Lower leg skin (tissue), 4 donors: Measurements from ENCODE around the gene PCSK6. TPM values are rescaled to one million over a fixed set of nuclear protein-coding genes. Genes with fewer than 3 reads are reported as not detected.

Experiments
- DNase-seq, 2 donors: peaks; one replicate each; pipeline ENCODE4 v3.0.0-alpha.2; 2019; ENCODE audit warnings: low spot score in 2 of 2
- H3K4me3 ChIP-seq: fragments of 200-600 bp; sonication (generic); 2 replicates; pipeline ENCODE4 v1.5.1; 2017; ENCODE audit warnings: mild to moderate bottlenecking, low read depth; ENCODE audit not compliant: poor library complexity, severe bottlenecking
- POLR2A ChIP-seq, 2 donors: fragments of 450-650 bp; IDR thresholded peaks; one replicate each; pipeline ENCODE4 v1.6.1; 2016 to 2017; ENCODE audit warnings: antibody characterized with exemption in 2 of 2, mild to moderate bottlenecking in 1 of 2, moderate library complexity in 1 of 2
- WGBS, 2 donors: methylation state at CpG; one replicate each; pipeline ENCODE4 v1.1.5; 2018; 5-methylcytosine and 5-hydroxymethylcytosine counted together
- intact Hi-C: fragments of 100-400 bp; cut with DNase I; formaldehyde crosslinking; loops from one replicate; pipeline ENCODE4 v1.15.0; 2023; ENCODE audit warnings: low total_unique reads
- total RNA-seq, 4 donors: library from RNA; depleted of rRNA; stranded (reverse); fragments of >200 nt; gene quantifications; one replicate each; pipeline ENCODE4 v1.1.0, GENCODE V29; 2016
- TF ChIP-seq, protein P1 (sequence below), 3 donors: fragments of 450-650 bp; IDR thresholded peaks; one replicate each; pipeline ENCODE4 v1.5.1; 2016; ENCODE audit warnings: antibody characterized with exemption in 3 of 3, mild to moderate bottlenecking in 3 of 3, moderate library complexity in 2 of 3

Gene PCSK6
- total RNA-seq, 4 donors from 2014 or later: 20.1 to 45.4 (median 30.4) TPM

DNA sequence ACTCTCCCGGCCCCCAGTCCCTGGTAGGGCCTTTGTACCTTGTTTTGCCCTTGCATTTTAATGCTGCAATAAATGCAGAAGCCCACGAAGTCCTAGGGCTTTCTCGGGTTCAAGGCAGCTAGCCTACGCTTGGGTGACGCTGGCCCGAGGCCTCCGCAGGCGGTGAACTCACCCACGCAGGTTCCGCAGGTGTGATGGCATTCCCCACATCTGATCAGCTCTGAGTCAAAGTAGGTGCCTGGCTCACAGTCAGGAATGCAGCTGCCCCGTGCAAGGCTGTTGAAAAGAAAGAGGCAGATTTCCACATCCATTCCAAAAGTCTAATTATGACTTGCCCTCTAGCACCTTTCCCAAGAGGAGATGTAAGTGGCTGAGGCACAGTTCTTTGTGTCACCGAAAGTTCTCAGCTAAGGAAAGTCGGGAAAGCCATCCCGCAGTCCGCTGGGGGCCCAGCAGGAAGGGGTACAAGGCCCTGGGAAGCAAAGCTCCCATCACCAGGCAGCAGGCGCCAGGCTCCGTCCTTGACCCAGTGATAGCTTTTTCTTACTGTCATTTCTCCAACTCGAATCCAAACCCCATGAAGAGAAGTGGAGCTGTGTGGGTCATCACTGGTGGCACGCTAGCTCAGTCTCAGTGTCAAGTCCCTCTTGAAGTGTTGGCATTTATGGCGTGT, 171.2 kb downstream of the PCSK6 start:
- H3K4me3 ChIP-seq: no peak overlapping the region
- TF ChIP-seq POLR2A (IDR thresholded peaks at IDR 0.05): no peak
- TF ChIP-seq, protein P1, sequence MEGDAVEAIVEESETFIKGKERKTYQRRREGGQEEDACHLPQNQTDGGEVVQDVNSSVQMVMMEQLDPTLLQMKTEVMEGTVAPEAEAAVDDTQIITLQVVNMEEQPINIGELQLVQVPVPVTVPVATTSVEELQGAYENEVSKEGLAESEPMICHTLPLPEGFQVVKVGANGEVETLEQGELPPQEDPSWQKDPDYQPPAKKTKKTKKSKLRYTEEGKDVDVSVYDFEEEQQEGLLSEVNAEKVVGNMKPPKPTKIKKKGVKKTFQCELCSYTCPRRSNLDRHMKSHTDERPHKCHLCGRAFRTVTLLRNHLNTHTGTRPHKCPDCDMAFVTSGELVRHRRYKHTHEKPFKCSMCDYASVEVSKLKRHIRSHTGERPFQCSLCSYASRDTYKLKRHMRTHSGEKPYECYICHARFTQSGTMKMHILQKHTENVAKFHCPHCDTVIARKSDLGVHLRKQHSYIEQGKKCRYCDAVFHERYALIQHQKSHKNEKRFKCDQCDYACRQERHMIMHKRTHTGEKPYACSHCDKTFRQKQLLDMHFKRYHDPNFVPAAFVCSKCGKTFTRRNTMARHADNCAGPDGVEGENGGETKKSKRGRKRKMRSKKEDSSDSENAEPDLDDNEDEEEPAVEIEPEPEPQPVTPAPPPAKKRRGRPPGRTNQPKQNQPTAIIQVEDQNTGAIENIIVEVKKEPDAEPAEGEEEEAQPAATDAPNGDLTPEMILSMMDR (IDR thresholded peaks at IDR 0.05): no peak
- 58 to 80% methylated on average over 20 of the region's 20 CpGs for WGBS, 2 donors
- DNase-seq: peak in 1 of 2 donors; percentile 80
- intact Hi-C loops: no loop called here

DNA sequence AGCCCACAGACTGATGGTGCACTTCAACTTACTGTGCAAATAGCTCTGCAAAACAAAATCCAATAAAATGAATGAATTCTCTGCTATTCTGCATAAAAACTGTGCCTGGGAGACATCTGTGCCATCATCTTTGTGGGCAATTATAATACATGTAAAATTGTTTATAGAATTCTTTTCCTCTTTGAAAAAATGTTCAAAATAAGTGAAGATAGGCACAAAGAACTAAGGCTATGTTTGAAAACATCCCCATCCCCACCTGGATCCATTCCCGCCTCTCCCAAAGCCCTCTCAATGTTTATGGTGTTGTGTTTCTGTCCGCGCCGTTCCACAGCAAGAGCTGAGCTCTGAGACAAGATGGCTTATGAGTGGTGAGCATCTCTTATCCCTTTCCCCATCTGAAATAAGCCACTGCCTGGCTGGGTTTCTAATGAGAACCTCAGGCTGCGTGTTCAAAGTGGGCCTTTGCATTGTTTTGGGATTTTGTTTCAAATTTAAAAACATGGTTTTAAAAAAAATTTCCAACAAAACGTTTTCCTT, 172.1 kb downstream of the PCSK6 start:
- intact Hi-C loops: no loop called here
- TF ChIP-seq, protein P1 (IDR thresholded peaks at IDR 0.05): no peak
- no peak for TF ChIP-seq POLR2A (IDR thresholded peaks at IDR 0.05)
- H3K4me3 ChIP-seq: no peak overlapping the region
- 83 to 89% methylated on average over 6 of the region's 6 CpGs for WGBS, 2 donors
- DNase-seq: peak in 1 of 2 donors; percentile 52

DNA sequence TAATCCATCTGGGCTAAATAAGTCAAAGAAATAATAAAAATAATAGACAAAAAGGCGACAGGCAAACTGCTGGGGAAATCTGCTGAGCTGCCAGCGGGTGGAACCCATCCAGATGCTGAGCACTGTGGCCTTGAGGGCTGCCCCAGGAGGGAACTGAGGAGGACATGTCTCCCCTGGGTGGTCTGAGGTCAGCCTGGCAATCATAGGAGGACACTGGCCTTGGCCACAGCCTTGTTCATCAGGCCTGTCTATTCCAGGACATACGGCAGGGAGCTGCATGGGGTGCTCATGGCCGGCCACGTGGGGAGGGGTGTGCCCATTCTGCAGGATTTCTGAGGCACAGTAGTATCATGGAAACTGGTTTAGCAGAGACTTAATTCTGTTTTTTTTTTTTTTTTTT, 173.0 kb downstream of the PCSK6 start:
- TF ChIP-seq POLR2A (IDR thresholded peaks at IDR 0.05): no peak
- TF ChIP-seq, protein P1 (IDR thresholded peaks at IDR 0.05): no peak
- 79 to 82% methylated on average over 5 of the region's 5 CpGs for WGBS, 2 donors
- intact Hi-C loops: no loop called here
- peak in 1 of 2 donors; percentile 70 for DNase-seq
- no peak overlapping the region for H3K4me3 ChIP-seq

DNA sequence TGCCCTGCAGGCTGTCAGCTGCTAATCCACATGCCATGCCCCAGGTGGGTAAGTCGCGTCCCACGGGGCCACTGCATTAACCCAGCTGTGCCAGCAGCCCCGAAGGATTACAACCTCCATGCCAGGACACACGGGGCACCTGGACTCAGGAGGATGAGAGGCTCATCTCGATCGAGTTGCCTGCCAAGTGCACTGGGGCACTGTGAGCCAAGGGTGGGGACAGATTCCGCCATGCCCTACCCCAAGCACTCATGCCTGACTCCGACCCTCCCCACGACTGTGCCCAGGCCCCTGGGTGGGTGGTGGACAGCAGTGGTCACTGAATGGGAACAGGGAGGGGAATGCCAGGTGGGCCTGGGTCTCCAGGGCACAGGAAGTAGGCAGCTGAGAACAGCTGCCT, 173.8 kb downstream of the PCSK6 start:
- peak in 1 of 2 donors; percentile 72 for DNase-seq
- TF ChIP-seq, protein P1 (IDR thresholded peaks at IDR 0.05): no peak
- TF ChIP-seq POLR2A (IDR thresholded peaks at IDR 0.05): no peak
- H3K4me3 ChIP-seq: no peak overlapping the region
- intact Hi-C loops: no loop called here
- 71 to 75% methylated on average over 10 of the region's 10 CpGs for WGBS, 2 donors

DNA sequence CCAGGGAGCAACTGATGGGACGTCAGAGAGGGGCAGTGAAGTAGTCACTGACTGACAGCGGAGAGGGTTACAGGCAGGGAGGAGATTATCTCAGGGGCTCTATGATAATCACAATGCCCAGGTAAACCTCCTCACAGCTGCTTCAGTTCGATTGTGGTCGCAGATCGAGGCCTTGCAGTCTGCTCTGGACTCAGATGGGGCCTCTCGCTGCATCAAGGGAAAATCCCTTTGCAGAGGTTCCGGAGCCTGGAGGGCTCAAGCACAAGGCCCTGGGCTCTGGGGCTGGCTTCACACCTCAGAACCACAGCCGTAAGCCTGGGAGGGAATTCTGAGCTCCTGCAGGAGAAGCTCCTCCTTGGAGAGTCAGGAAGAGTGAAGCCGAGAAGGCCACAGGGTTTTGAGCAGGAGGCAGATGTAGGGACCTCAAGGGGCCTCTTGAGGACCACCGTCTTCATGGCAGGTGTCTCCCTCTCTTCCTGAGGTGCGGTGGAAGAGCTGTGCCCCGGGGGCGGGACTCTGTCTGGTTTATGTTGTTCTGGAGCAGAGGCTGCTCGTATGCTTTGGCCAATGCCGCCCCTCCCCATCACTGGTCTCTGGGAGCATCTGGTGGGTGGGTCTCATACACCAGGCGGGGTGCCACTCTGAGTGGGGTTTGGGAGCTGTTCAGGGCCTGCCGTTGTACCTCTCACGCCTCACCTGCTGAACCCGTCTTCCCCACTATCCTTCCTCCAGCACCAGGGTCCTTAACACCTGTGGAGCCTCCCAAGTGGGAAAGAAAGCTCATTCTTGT, 175.0 kb downstream of the PCSK6 start:
- TF ChIP-seq, protein P1 (IDR thresholded peaks at IDR 0.05): no peak
- TF ChIP-seq POLR2A (IDR thresholded peaks at IDR 0.05): no peak
- peak in 1 of 2 donors; percentile 61 for DNase-seq
- intact Hi-C loops: no loop called here
- WGBS, 2 donors: 86 to 88% methylated on average over 17 to 18 of the region's 19 CpGs
- no peak overlapping the region for H3K4me3 ChIP-seq
